Neuronal stem cell (in vitro differentiated cells): ENCODE data around the gene SMARCC2.

Source experiments
- DNase-seq: peaks from one replicate; pipeline ENCODE4 v3.0.0-alpha.2; 2013; ENCODE audit warnings: low spot score
- H2AFZ ChIP-seq: one replicate; pipeline ENCODE4 v1.6.1; 2013; ENCODE audit warnings: mild to moderate bottlenecking, low read length, inconsistent platforms
- H2AK5ac ChIP-seq: 2 replicates; pipeline ENCODE4 v1.6.1; 2013; ENCODE audit warnings: low read depth, mild to moderate bottlenecking, inconsistent platforms, low read length, moderate library complexity, mixed read lengths
- H2BK120ac ChIP-seq: 2 replicates; pipeline ENCODE4 v1.6.1; 2013; ENCODE audit warnings: low read depth, mild to moderate bottlenecking, inconsistent platforms, low read length, moderate library complexity, mixed read lengths
- H2BK12ac ChIP-seq: one replicate; pipeline ENCODE4 v1.6.1; 2013; ENCODE audit warnings: low read length, inconsistent platforms
- H2BK15ac ChIP-seq: 2 replicates; pipeline ENCODE4 v1.6.1; 2013; ENCODE audit warnings: mild to moderate bottlenecking, low read length, inconsistent platforms, mixed read lengths
- H2BK5ac ChIP-seq: one replicate; pipeline ENCODE4 v1.6.1; 2013; ENCODE audit warnings: inconsistent platforms, mild to moderate bottlenecking, low read length, moderate library complexity
- H3K14ac ChIP-seq: one replicate; pipeline ENCODE4 v1.6.1; 2013; ENCODE audit warnings: low read length, inconsistent platforms
- H3K18ac ChIP-seq: 2 replicates; pipeline ENCODE4 v1.6.1; 2013; ENCODE audit warnings: low read length, inconsistent platforms
- H3K23ac ChIP-seq: 2 replicates; pipeline ENCODE4 v1.6.1; 2013; ENCODE audit warnings: low read depth, mild to moderate bottlenecking, mixed read lengths, low read length, inconsistent platforms; ENCODE audit not compliant: poor library complexity
- H3K27ac ChIP-seq: replicated peaks from 3 replicates; pipeline ENCODE4 v1.5.1; 2013; ENCODE audit warnings: low read length, inconsistent platforms
- H3K27me3 ChIP-seq, 3 experiments: 2 replicates each; pipeline ENCODE4 v1.6.1; 2013; ENCODE audit warnings: low read length in 3 of 3, mild to moderate bottlenecking in 2 of 3, inconsistent platforms in 1 of 3, low read depth in 1 of 3, mixed read lengths in 1 of 3, moderate library complexity in 1 of 3; ENCODE audit not compliant: control insufficient read depth in 3 of 3, insufficient read depth in 3 of 3
- H3K36me3 ChIP-seq, 2 donors: replicated peaks in 1 of 2; 2 replicates each; pipeline ENCODE4 v1.6.1; 2013; ENCODE audit warnings: low read length in 2 of 2; ENCODE audit not compliant: control insufficient read depth in 2 of 2, insufficient read depth in 2 of 2
- H3K4ac ChIP-seq: 2 replicates; pipeline ENCODE4 v1.6.1; 2013; ENCODE audit warnings: inconsistent platforms, mild to moderate bottlenecking, low read length, moderate library complexity
- H3K4me1 ChIP-seq, 2 donors: 1 replicate in 1 of 2; 2 replicates in 1 of 2; pipeline ENCODE4 v1.6.1; 2013; ENCODE audit warnings: low read length in 2 of 2, low read depth in 1 of 2; ENCODE audit not compliant: control insufficient read depth in 2 of 2, insufficient read depth in 1 of 2
- H3K4me2 ChIP-seq: one replicate; pipeline ENCODE4 v1.6.1; 2013; ENCODE audit warnings: mild to moderate bottlenecking, low read length, inconsistent platforms; ENCODE audit not compliant: insufficient read depth, poor library complexity, severe bottlenecking
- H3K4me3 ChIP-seq, 2 donors: 2 replicates each; pipeline ENCODE4 v1.5.1; 2013; ENCODE audit warnings: low read length in 2 of 2, mild to moderate bottlenecking in 2 of 2, inconsistent platforms in 1 of 2, moderate library complexity in 1 of 2
- H3K79me1 ChIP-seq: one replicate; pipeline ENCODE4 v1.6.1; 2013; ENCODE audit warnings: low read depth, mild to moderate bottlenecking, inconsistent platforms, low read length, moderate library complexity
- H3K9ac ChIP-seq: one replicate; pipeline ENCODE4 v1.6.1; 2013; ENCODE audit warnings: mild to moderate bottlenecking, low read depth, low read length, inconsistent platforms; ENCODE audit not compliant: poor library complexity
- H3K9me3 ChIP-seq, 2 donors: replicated peaks in 1 of 2; 2 replicates each; pipeline versions ENCODE3 to v1.6.1; 2013; ENCODE audit warnings: low read length in 2 of 2, mild to moderate bottlenecking in 2 of 2, inconsistent platforms in 1 of 2, low read depth in 1 of 2, mixed read lengths in 1 of 2, moderate library complexity in 1 of 2; ENCODE audit not compliant: control insufficient read depth in 2 of 2, insufficient read depth in 1 of 2
- H4K8ac ChIP-seq: one replicate; pipeline ENCODE4 v1.6.1; 2013; ENCODE audit warnings: low read depth, mild to moderate bottlenecking, inconsistent platforms, low read length, moderate library complexity
- H4K91ac ChIP-seq: one replicate; pipeline ENCODE4 v1.6.1; 2013; ENCODE audit warnings: low read length, low read depth, mild to moderate bottlenecking, inconsistent platforms; ENCODE audit not compliant: poor library complexity
- WGBS, 2 donors: extraction: QIAGEN DNeasy Blood & Tissue Kit; methylation state at CpG; one replicate each; pipeline ENCODE4 v1.1.7; 2013; ENCODE audit warnings: missing lambda C conversion rate in 2 of 2, mixed read lengths in 1 of 2; ENCODE audit not compliant: insufficient read length in 2 of 2, insufficient replicate concordance in 1 of 2; ENCODE audit errors: extremely low coverage in 2 of 2; 5-methylcytosine and 5-hydroxymethylcytosine counted together

Gene SMARCC2

DNA sequence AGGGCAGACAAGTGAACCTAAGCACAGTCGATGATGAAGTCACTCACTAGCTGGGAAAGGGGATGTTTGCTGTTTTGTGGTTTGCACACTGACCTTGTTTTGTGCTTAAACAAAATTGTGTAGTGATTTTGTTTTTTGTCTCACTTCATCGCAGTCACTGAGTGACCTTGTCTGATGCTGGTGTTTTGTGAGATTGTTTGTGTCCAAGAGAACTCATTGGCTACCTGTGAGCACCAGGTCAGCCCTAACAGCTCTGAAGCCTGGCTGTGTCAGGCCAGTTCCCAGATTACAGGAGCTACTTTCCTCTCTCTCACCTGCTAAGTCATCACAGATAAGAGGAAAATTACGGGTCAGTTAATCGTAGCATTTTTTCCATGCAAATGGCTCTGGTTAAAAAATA lies 65.2 kb downstream of the SMARCC2 start:
- Histone ChIP-seq H2BK120ac (no peak overlapping the region), H3K4ac (no peak overlapping the region), H3K18ac (no peak overlapping the region), H3K79me1 (no peaks in the 10 kb centered on the region), H2AFZ (no peak overlapping the region), H3K9ac (no peak overlapping the region), H3K4me1 (peaks cover 8 to 14% of the 10 kb centered on the region in 2 donors), H3K36me3 (peaks cover 19 to 35% of the 10 kb centered on the region in 2 donors), H3K27ac (no peak overlapping the region), H2AK5ac (no peak overlapping the region), H4K8ac (no peak overlapping the region), H4K91ac (no peak overlapping the region), H3K23ac (no peak overlapping the region), H2BK12ac (no peak overlapping the region), H3K9me3 (no peaks in the 10 kb centered on the region), H3K27me3 (no peaks in the 10 kb centered on the region), H3K14ac (no peak overlapping the region), H2BK5ac (no peak overlapping the region), H2BK15ac (no peak overlapping the region), H3K4me2 (no peak overlapping the region), H3K4me3 (no peak overlapping the region)
- no CpG with 5 or more reads among the region's 4 CpGs for WGBS, 2 donors
- no peak for DNase-seq

DNA sequence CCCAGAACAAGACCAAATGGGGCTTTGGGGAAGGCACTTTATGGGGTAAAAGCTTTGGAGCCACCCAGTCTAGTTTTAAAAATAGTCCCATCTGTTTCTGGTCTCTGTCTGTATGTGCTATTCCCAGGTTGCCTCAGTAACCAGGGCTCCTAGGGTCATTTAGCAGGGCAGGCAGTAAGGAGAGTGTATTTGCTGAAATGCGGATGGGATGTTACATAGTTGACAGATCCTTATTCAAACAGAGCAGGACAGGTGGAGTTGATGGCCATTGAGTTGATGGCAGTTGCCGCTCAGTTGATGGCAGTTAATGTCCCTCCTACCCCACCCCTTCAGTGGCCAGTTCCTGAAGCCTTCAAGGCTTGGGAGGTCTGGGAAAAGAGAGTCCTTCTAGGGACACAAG lies 66.6 kb downstream of the SMARCC2 start:
- Histone ChIP-seq H3K27ac (no peak overlapping the region), H3K9ac (no peak overlapping the region), H2BK5ac (no peak overlapping the region), H3K36me3 (peaks cover 19 to 38% of the 10 kb centered on the region in 2 donors), H2AK5ac (no peak overlapping the region), H3K18ac (no peak overlapping the region), H3K9me3 (no peaks in the 10 kb centered on the region), H2BK120ac (no peak overlapping the region), H3K27me3 (no peaks in the 10 kb centered on the region), H3K4me1 (peaks cover 13 to 23% of the 10 kb centered on the region in 2 donors), H3K4ac (no peak overlapping the region), H3K4me2 (no peak overlapping the region), H4K91ac (no peak overlapping the region), H3K23ac (no peak overlapping the region), H2BK12ac (no peak overlapping the region), H3K79me1 (no peaks in the 10 kb centered on the region), H2BK15ac (no peak overlapping the region), H4K8ac (no peak overlapping the region), H3K4me3 (no peak overlapping the region), H2AFZ (no peak overlapping the region), H3K14ac (no peak overlapping the region)
- no peak for DNase-seq
- WGBS, 2 donors, result no CpG with 5 or more reads among the region's 2 CpGs

DNA sequence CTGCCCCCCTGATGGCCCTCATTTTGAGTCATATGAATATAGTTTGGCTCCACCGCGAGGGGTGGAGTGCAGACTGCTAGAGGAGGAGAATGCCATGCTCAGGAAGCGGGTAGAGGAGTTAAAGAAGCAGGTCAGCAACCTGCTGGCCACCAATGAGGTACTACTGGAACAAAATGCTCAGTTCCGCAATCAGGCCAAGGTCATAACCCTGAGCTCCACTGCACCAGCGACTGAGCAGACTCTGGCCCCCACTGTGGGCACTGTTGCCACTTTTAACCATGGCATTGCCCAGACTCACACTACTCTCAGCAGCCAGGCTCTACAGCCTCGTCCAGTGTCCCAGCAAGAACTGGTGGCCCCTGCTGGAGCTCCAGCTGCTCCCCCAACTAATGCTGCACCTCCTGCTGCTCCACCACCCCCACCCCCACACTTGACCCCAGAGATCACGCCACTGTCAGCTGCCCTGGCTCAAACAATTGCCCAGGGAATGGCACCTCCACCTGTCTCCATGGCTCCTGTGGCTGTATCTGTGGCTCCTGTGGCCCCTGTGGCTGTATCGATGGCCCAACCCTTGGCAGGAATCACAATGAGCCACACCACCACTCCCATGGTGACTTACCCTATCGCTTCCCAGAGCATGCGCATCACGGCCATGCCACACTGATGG lies 67.9 kb downstream of the SMARCC2 start:
- no CpG with 5 or more reads among the region's 11 CpGs for WGBS, 2 donors
- Histone ChIP-seq H3K18ac (no peak overlapping the region), H2AFZ (no peak overlapping the region)

DNA sequence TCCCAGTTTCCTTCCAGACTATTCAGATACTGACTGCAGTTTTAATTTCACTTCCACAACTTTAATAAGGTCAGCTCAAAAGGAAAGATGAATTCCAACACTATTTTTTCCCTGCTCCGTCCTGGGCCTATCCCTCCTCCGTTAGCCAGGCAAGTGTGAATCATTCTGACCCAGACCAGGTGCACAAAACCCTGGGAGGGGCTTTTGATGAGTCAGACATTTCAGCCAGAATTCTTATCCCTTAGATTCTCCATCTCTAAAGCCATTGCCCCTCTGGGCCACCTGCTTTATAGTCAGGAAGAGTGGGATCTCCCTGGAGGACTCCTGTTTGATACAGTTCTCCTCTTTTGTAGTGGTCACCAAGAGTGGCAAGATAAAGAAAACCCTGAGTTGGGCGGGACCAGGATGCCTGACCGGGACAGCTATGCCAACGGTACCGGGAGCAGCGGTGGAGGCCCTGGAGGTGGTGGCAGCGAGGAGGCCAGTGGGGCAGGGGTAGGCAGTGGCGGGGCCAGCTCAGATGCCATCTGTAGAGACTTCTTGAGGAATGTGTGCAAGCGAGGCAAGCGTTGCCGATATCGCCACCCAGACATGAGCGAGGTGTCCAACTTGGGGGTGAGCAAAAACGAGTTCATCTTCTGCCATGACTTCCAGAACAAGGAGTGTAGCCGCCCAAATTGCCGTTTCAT lies 69.0 kb downstream of the SMARCC2 start:
- H2AK5ac ChIP-seq, result no peak overlapping the region
- WGBS, 2 donors, result no CpG with 5 or more reads among the region's 17 CpGs
- no peak overlapping the region for H3K18ac ChIP-seq
- no peak overlapping the region for H2BK120ac ChIP-seq
- H3K27ac ChIP-seq, result no peak overlapping the region
- no peak overlapping the region for H2AFZ ChIP-seq
- no peak overlapping the region for H2BK5ac ChIP-seq
- no peaks in the 10 kb centered on the region for H3K27me3 ChIP-seq
- H2BK12ac ChIP-seq, result no peak overlapping the region
- no peaks in the 10 kb centered on the region for H3K79me1 ChIP-seq
- no peak overlapping the region for H2BK15ac ChIP-seq
- H3K4me1 ChIP-seq, result peaks cover 6 to 16% of the 10 kb centered on the region in 2 donors
- H3K14ac ChIP-seq, result no peak overlapping the region
- H3K9ac ChIP-seq, result peak overlapping the region; percentile 52
- H4K91ac ChIP-seq, result no peak overlapping the region
- peaks cover 19 to 45% of the 10 kb centered on the region in 2 donors for H3K36me3 ChIP-seq
- no peak overlapping the region for H3K4ac ChIP-seq
- H3K4me2 ChIP-seq, result no peak overlapping the region
- no peak for DNase-seq
- no peak overlapping the region for H4K8ac ChIP-seq
- H3K23ac ChIP-seq, result no peak overlapping the region
- no peak overlapping the region for H3K4me3 ChIP-seq
- H3K9me3 ChIP-seq, result peaks cover 0 to 2% of the 10 kb centered on the region in 2 donors

More for the DNA sequence above, 67.9 kb downstream of the SMARCC2 start:
- Histone ChIP-seq H3K9ac (no peak overlapping the region), H3K14ac (no peak overlapping the region), H2BK12ac (no peak overlapping the region), H2BK120ac (no peak overlapping the region), H3K27ac (no peak overlapping the region), H3K4me1 (peaks cover 7 to 17% of the 10 kb centered on the region in 2 donors), H3K23ac (no peak overlapping the region), H2BK5ac (no peak overlapping the region), H3K4me2 (no peak overlapping the region), H3K9me3 (no peaks in the 10 kb centered on the region), H3K4ac (no peak overlapping the region), H3K79me1 (no peaks in the 10 kb centered on the region), H3K4me3 (no peak overlapping the region), H2BK15ac (no peak overlapping the region), H2AK5ac (no peak overlapping the region), H4K8ac (no peak overlapping the region), H3K36me3 (peaks cover 19 to 45% of the 10 kb centered on the region in 2 donors), H4K91ac (no peak overlapping the region), H3K27me3 (no peaks in the 10 kb centered on the region)
- DNase-seq, result no peak
